SK-N-SH (cell line): ENCODE measurements around the gene OAS2. TPM values are rescaled to one million over a fixed set of nuclear protein-coding genes. Genes with fewer than 3 reads are reported as not detected.

Source experiments
- CTCF ChIA-PET: fragments of 300-600, 350-600 bp; formaldehyde crosslinking; extraction: SDS; loops from one replicate; lab custom pipeline; 2021; lab: Yijun Ruan, JAX
- POLR2A ChIA-PET: fragments of 350-600 bp; sonication (Branson Sonifier 250); formaldehyde crosslinking; extraction: SDS; loops from one replicate; lab custom pipeline; 2020; ENCODE audit warnings: antibody characterized with exemption, inconsistent platforms; lab: Yijun Ruan, JAX
- DNase-seq: peaks from one replicate; pipeline ENCODE4 v3.0.0; 2012
- H2AFZ ChIP-seq: fragments of 200-600 bp; sonication (generic); 2 replicates; pipeline ENCODE4 v1.8.1; 2016; ENCODE audit warnings: antibody characterized with exemption, mild to moderate bottlenecking, low read depth
- H3F3A ChIP-seq: fragments of 200-600 bp; sonication (generic); replicated peaks from 2 replicates; pipeline ENCODE3; 2016; ENCODE audit warnings: antibody characterized with exemption, mild to moderate bottlenecking; ENCODE audit not compliant: insufficient read depth
- H3K27ac ChIP-seq, 2 experiments: fragments of 200-500 bp in 1 of 2; fragments of 200-600 bp in 1 of 2; sonication (Bioruptor generic) in 1 of 2; sonication (generic), shearing (Covaris generic) in 1 of 2; 2 replicates each; pipeline versions ENCODE4 v1.5.1 to v1.6.1; 2014 to 2016; ENCODE audit warnings: low read depth in 2 of 2, inconsistent platforms in 1 of 2, low read length in 1 of 2, mild to moderate bottlenecking in 1 of 2, mixed read lengths in 1 of 2
- H3K27me3 ChIP-seq: fragments of 200-600 bp; sonication (generic), shearing (Covaris generic); 2 replicates; pipeline ENCODE4 v1.6.1; 2016; ENCODE audit warnings: mixed run types; ENCODE audit not compliant: insufficient read depth
- H3K36me3 ChIP-seq, 2 experiments: fragments of 200-500 bp in 1 of 2; fragments of 200-600 bp in 1 of 2; sonication (Bioruptor generic) in 1 of 2; sonication (generic) in 1 of 2; replicated peaks in 1 of 2; 2 replicates each; pipeline versions ENCODE3 to v1.5.1; 2014 to 2016; ENCODE audit warnings: low read length in 1 of 2, mild to moderate bottlenecking in 1 of 2; ENCODE audit not compliant: insufficient read depth in 2 of 2, control insufficient read depth in 1 of 2
- H3K4me1 ChIP-seq, 2 experiments: fragments of 200-500 bp in 1 of 2; fragments of 200-600 bp in 1 of 2; sonication (Bioruptor generic) in 1 of 2; sonication (generic), shearing (Covaris generic) in 1 of 2; 2 replicates each; pipeline versions ENCODE4 v1.5.1 to v1.6.1; 2014 to 2016; ENCODE audit warnings: low read depth in 1 of 2, low read length in 1 of 2, mixed run types in 1 of 2; ENCODE audit not compliant: insufficient read depth in 2 of 2, control insufficient read depth in 1 of 2
- H3K4me2 ChIP-seq: fragments of 200-600 bp; sonication (generic), shearing (Covaris generic); 2 replicates; pipeline ENCODE4 v1.6.1; 2017; ENCODE audit warnings: mixed run types
- H3K4me3 ChIP-seq, 2 experiments: fragments of 200-500 bp in 1 of 2; fragments of 200-600 bp in 1 of 2; sonication (Bioruptor generic) in 1 of 2; sonication (generic), shearing (Covaris generic) in 1 of 2; 2 replicates each; pipeline versions ENCODE4 v1.5.1 to v1.8.1; 2014 to 2016; ENCODE audit warnings: low read depth in 2 of 2, inconsistent platforms in 1 of 2, low read length in 1 of 2, mild to moderate bottlenecking in 1 of 2, mixed read lengths in 1 of 2, moderate library complexity in 1 of 2
- H3K79me2 ChIP-seq: fragments of 200-600 bp; sonication (generic); 2 replicates; pipeline ENCODE4 v1.8.1; 2017; ENCODE audit warnings: mild to moderate bottlenecking; ENCODE audit not compliant: insufficient read depth
- H3K9ac ChIP-seq: fragments of 200-600 bp; sonication (generic); 2 replicates; pipeline ENCODE4 v1.6.1; 2017; ENCODE audit warnings: mixed run types
- H3K9me2 ChIP-seq: fragments of 200-600 bp; sonication (generic); 2 replicates; pipeline ENCODE4 v1.6.1; 2017; ENCODE audit warnings: mixed run types
- H3K9me3 ChIP-seq: fragments of 200-600 bp; sonication (generic); 2 replicates; pipeline ENCODE4 v1.6.1; 2017; ENCODE audit warnings: mixed run types, mild to moderate bottlenecking, moderate library complexity
- H4K20me1 ChIP-seq: fragments of 200-600 bp; sonication (generic); 2 replicates; pipeline ENCODE4 v1.6.1; 2017; ENCODE audit warnings: mild to moderate bottlenecking, mixed run types; ENCODE audit not compliant: insufficient read depth
- GABPA ChIP-seq: IDR thresholded peaks from 2 replicates; pipeline ENCODE4 v1.4.0; 2012; ENCODE audit warnings: low read depth, mild to moderate bottlenecking
- GATA2 ChIP-seq: sonication (generic); formaldehyde crosslinking; IDR thresholded peaks from 2 replicates; pipeline ENCODE4 v1.5.0; 2020; ENCODE audit warnings: mild to moderate bottlenecking, missing genetic modification reagents
- JUND ChIP-seq: IDR thresholded peaks from 2 replicates; pipeline ENCODE4 v1.4.0; 2012
- MEF2A ChIP-seq: IDR thresholded peaks from 2 replicates; pipeline ENCODE4 v1.4.0; 2012; ENCODE audit warnings: low read depth, borderline replicate concordance
- NFIC ChIP-seq: IDR thresholded peaks from 2 replicates; pipeline ENCODE4 v1.4.0; 2012; ENCODE audit warnings: borderline replicate concordance
- POLR2AphosphoS5 ChIP-seq: IDR thresholded peaks from 2 replicates; pipeline ENCODE4 v1.6.1; 2012; ENCODE audit warnings: low read depth, low read length
- RCOR1 ChIP-seq: fragments of 150-350 bp; IDR thresholded peaks from 2 replicates; pipeline ENCODE4 v1.6.1; 2017; ENCODE audit warnings: antibody characterized with exemption, low read length
- SMC3 ChIP-seq: IDR thresholded peaks from 2 replicates; pipeline ENCODE4 v1.6.1; 2012; ENCODE audit warnings: low read depth, low read length, improper control_type of control experiment
- TAF1 ChIP-seq: IDR thresholded peaks from 2 replicates; pipeline ENCODE4 v1.6.1; 2012; ENCODE audit warnings: low read depth, mild to moderate bottlenecking, low read length, moderate library complexity, borderline replicate concordance
- TCF12 ChIP-seq: IDR thresholded peaks from 2 replicates; pipeline ENCODE4 v1.4.0; 2012
- TEAD4 ChIP-seq: IDR thresholded peaks from 2 replicates; pipeline ENCODE4 v1.4.0; 2012; ENCODE audit warnings: mild to moderate bottlenecking, borderline replicate concordance; ENCODE audit not compliant: insufficient read depth
- WGBS: methylation state at CpG from one replicate; pipeline ENCODE4 v1.1.6; 2017; ENCODE audit warnings: low lambda C conversion rate; 5-methylcytosine and 5-hydroxymethylcytosine counted together
- polyA plus RNA-seq, 3 experiments: library from polyadenylated mRNA; depleted of rRNA; stranded (reverse); fragments of >200 nt; gene quantifications; 2 replicates each; pipeline ENCODE4 v1.2.3, GENCODE V29; 2012
- TF ChIP-seq, protein P1 (sequence below): IDR thresholded peaks from 2 replicates; pipeline ENCODE4; 2012
- TF ChIP-seq, protein P2 (sequence below): fragments of 200-600 bp; sonication (generic); IDR thresholded peaks from 2 replicates; pipeline ENCODE4 v1.6.1; 2017; ENCODE audit warnings: antibody characterized with exemption, mild to moderate bottlenecking, moderate library complexity
- TF ChIP-seq, protein P3 (sequence below): fragments of 150-350 bp; IDR thresholded peaks from 2 replicates; pipeline ENCODE4 v1.6.1; 2017; ENCODE audit warnings: antibody characterized with exemption, low read length, low read depth, borderline replicate concordance
- TF ChIP-seq, protein P4 (sequence below): IDR thresholded peaks from 2 replicates; pipeline ENCODE4 v1.4.0; 2012; ENCODE audit warnings: low read depth

OAS2 gene
- polyA plus RNA-seq, 1 of the 3 experiments (the other 2 are of a cell fraction) = not detected

DNA sequence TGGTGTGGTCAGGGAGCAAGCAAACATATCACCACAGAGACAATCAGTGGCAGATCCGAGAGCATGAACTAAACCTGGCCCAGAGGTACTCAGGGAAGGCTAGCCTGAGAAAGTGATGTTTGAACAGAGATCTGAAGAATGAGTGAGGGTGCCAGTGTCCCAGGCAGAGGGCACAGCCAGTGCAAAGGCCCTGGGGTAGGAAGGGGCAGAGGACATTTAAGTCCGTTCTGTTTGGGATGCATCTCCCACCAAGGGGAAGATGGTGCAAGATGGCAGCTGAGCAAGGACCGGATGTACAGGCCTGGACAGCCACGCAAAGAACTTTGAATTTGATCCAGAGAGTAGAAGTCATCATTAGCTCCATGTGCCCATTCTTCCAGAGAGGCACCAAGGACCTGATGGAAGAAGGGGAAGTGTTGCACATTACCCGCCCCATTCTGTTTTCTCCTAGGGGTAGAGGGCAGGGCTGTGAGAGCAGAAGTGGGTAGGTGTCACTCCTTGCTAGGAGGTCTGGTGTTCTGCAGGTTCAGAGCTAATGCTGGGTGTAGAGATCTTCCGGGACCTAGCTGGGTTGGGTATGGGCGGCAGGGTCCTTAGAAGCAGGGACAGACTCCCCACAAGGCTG is 82.1 kb downstream of the OAS2 start:
- CTCF ChIA-PET = interaction anchor here (0.9 to 5.1 kb wide), 4 partner anchors 10 to 302 kb away, joined by 3 to 31 read pairs (median 4); no protein-coding TSS in a partner anchor
- H3K4me2 ChIP-seq = no peak overlapping the region
- WGBS = 51% methylated on average over 5 of the region's 7 CpGs

More for the DNA sequence above, 82.1 kb downstream of the OAS2 start:
- Histone ChIP-seq H3K9me2 (no peaks in the 10 kb centered on the region), H3F3A (no peaks in the 10 kb centered on the region), H3K4me3 (no peak overlapping the region), H3K36me3 (no peaks in the 10 kb centered on the region), H3K79me2 (no peaks in the 10 kb centered on the region), H3K27me3 (peaks cover 8% of the 10 kb centered on the region; the same call in 1 of the 2 replicates)
- TF ChIP-seq GABPA = no peak
- TF ChIP-seq RCOR1 = no peak
- no peak for TF ChIP-seq TEAD4
- TF ChIP-seq, protein P1, sequence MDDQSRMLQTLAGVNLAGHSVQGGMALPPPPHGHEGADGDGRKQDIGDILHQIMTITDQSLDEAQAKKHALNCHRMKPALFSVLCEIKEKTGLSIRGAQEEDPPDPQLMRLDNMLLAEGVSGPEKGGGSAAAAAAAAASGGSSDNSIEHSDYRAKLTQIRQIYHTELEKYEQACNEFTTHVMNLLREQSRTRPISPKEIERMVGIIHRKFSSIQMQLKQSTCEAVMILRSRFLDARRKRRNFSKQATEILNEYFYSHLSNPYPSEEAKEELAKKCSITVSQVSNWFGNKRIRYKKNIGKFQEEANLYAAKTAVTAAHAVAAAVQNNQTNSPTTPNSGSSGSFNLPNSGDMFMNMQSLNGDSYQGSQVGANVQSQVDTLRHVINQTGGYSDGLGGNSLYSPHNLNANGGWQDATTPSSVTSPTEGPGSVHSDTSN = no peak
- TF ChIP-seq, protein P2, sequence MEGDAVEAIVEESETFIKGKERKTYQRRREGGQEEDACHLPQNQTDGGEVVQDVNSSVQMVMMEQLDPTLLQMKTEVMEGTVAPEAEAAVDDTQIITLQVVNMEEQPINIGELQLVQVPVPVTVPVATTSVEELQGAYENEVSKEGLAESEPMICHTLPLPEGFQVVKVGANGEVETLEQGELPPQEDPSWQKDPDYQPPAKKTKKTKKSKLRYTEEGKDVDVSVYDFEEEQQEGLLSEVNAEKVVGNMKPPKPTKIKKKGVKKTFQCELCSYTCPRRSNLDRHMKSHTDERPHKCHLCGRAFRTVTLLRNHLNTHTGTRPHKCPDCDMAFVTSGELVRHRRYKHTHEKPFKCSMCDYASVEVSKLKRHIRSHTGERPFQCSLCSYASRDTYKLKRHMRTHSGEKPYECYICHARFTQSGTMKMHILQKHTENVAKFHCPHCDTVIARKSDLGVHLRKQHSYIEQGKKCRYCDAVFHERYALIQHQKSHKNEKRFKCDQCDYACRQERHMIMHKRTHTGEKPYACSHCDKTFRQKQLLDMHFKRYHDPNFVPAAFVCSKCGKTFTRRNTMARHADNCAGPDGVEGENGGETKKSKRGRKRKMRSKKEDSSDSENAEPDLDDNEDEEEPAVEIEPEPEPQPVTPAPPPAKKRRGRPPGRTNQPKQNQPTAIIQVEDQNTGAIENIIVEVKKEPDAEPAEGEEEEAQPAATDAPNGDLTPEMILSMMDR = no peak
- TF ChIP-seq GATA2 = no peak
- TF ChIP-seq TAF1 = no peak
- no peak for TF ChIP-seq TCF12
- no peak for TF ChIP-seq JUND
- TF ChIP-seq NFIC = no peak
- TF ChIP-seq, protein P3, sequence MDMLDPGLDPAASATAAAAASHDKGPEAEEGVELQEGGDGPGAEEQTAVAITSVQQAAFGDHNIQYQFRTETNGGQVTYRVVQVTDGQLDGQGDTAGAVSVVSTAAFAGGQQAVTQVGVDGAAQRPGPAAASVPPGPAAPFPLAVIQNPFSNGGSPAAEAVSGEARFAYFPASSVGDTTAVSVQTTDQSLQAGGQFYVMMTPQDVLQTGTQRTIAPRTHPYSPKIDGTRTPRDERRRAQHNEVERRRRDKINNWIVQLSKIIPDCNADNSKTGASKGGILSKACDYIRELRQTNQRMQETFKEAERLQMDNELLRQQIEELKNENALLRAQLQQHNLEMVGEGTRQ = no peak
- TF ChIP-seq, protein P4, sequence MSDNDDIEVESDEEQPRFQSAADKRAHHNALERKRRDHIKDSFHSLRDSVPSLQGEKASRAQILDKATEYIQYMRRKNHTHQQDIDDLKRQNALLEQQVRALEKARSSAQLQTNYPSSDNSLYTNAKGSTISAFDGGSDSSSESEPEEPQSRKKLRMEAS = no peak
- no peak for TF ChIP-seq SMC3
- TF ChIP-seq POLR2AphosphoS5 = no peak
- no peak for TF ChIP-seq MEF2A
- TF ChIP-seq, all 33 proteins: peak for 0
- Histone ChIP-seq H3K9ac (no peak overlapping the region), H2AFZ (no peak overlapping the region), H3K9me3 (no peaks in the 10 kb centered on the region), H3K27ac (no peak overlapping the region), H3K4me1 (peaks cover 0 to 27% of the 10 kb centered on the region in 2 experiments; a peak in 1 of 4 replicates), H4K20me1 (no peaks in the 10 kb centered on the region)
- DNase-seq = no peak
- POLR2A ChIA-PET = interaction anchor here (0.6 kb wide), 1 partner anchor 158 kb away, joined by 5 read pairs; no protein-coding TSS in a partner anchor
